Measurements from ENCODE around the gene GPRC5A. TPM values are rescaled to one million over a fixed set of nuclear protein-coding genes. Genes with fewer than 3 reads are reported as not detected.

Gene GPRC5A
- total RNA-seq, 1 donor from 2014 or later = 3.4 TPM

DNA sequence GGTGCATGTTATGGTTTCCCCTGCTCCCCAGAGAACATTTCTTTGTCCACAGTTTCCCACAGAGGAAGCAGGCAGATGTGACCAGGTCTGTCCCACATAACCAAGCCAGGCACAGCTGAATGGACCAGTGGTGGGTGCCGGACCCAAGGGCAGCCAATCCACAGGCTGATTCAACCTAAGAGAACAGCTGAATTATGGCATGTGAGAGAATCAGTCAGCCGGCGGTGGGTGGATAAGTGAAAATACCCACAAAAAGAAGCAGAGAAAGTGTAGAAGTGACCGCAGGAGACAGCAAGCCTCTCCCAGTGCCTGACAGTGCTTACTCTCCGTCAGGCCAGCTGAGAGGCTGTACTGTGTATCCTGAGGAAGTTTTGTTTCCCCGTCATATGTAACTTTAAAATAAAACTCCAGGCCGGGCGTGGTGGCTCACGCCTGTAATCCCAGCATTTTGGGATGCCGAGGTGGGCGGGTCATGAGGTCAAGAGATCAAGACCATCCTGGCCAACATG lies 45.7 kb downstream of the GPRC5A start:
- TF ChIP-seq, protein P1, sequence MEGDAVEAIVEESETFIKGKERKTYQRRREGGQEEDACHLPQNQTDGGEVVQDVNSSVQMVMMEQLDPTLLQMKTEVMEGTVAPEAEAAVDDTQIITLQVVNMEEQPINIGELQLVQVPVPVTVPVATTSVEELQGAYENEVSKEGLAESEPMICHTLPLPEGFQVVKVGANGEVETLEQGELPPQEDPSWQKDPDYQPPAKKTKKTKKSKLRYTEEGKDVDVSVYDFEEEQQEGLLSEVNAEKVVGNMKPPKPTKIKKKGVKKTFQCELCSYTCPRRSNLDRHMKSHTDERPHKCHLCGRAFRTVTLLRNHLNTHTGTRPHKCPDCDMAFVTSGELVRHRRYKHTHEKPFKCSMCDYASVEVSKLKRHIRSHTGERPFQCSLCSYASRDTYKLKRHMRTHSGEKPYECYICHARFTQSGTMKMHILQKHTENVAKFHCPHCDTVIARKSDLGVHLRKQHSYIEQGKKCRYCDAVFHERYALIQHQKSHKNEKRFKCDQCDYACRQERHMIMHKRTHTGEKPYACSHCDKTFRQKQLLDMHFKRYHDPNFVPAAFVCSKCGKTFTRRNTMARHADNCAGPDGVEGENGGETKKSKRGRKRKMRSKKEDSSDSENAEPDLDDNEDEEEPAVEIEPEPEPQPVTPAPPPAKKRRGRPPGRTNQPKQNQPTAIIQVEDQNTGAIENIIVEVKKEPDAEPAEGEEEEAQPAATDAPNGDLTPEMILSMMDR (IDR thresholded peaks at IDR 0.05; ENCODE audit: unreplicated experiment) = no peak
- Mint-ChIP-seq H3K27ac (ENCODE audit: unreplicated experiment) (no peak overlapping the region), H3K4me1 (ENCODE audit: unreplicated experiment) (no peaks in the 10 kb centered on the region), H3K27me3 (ENCODE audit: unreplicated experiment) (no peaks in the 10 kb centered on the region), H3K9me3 (ENCODE audit: unreplicated experiment) (no peaks in the 10 kb centered on the region), H3K36me3 (ENCODE audit: low read depth, unreplicated experiment) (no peaks in the 10 kb centered on the region), H3K4me3 (ENCODE audit: unreplicated experiment) (no peak overlapping the region)
- DNase-seq (ENCODE audit: low spot score) = no peak

DNA sequence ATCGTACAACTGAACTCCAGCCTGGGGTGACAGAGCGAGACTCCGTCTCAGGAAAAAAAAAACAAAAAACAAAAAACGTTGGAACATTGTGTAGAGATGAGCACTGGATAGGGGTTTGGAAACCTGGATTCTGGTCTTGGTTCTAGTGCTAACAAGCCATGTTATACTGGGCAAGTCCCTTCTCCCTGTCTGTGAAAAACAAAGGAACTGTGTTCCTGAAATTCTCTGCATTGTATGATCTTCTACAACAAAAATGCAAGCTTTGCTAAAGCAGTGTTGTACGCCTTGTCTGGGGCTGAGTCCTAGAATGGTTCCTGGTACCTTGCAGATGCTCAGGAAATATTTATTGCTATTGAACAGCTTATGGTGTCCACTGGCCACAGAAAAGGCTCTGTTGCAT lies 47.2 kb downstream of the GPRC5A start:
- Mint-ChIP-seq H3K4me3 (ENCODE audit: unreplicated experiment) (no peak overlapping the region), H3K27me3 (ENCODE audit: unreplicated experiment) (no peaks in the 10 kb centered on the region)

DNA sequence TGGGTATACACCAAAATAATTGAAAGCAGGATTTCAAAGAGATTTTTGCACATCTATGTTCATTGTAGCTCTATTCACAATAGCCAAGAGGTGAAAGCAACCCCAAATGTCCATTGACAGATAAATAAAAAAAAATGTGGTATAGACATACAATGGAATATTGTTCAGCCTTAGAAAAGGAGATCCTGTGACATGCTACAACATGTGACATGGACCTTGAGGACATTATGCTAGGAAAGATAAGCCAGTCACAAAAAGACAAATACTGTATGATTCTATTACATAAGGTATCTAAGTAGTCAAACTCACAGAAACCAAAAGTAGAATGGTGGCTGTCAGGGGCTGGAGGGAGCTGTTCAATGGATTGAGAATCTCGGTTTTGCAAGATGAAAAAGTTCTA lies 48.5 kb downstream of the GPRC5A start:
- Mint-ChIP-seq H3K36me3 (ENCODE audit: low read depth, unreplicated experiment) (no peaks in the 10 kb centered on the region), H3K27ac (ENCODE audit: unreplicated experiment) (no peak overlapping the region), H3K4me1 (ENCODE audit: unreplicated experiment) (no peaks in the 10 kb centered on the region), H3K27me3 (ENCODE audit: unreplicated experiment) (peaks cover under 1% of the 10 kb centered on the region), H3K4me3 (ENCODE audit: unreplicated experiment) (no peak overlapping the region), H3K9me3 (ENCODE audit: unreplicated experiment) (no peaks in the 10 kb centered on the region)
- no peak for DNase-seq (ENCODE audit: low spot score)
- TF ChIP-seq, protein P1 (IDR thresholded peaks at IDR 0.05; ENCODE audit: unreplicated experiment) = no peak

More for the DNA sequence above, 47.2 kb downstream of the GPRC5A start:
- no peak for DNase-seq (ENCODE audit: low spot score)
- no peaks in the 10 kb centered on the region for H3K4me1 Mint-ChIP-seq (ENCODE audit: unreplicated experiment)
- H3K36me3 Mint-ChIP-seq (ENCODE audit: low read depth, unreplicated experiment) = no peaks in the 10 kb centered on the region
- H3K27ac Mint-ChIP-seq (ENCODE audit: unreplicated experiment) = no peak overlapping the region
- TF ChIP-seq, protein P1 (IDR thresholded peaks at IDR 0.05; ENCODE audit: unreplicated experiment) = no peak
- H3K9me3 Mint-ChIP-seq (ENCODE audit: unreplicated experiment) = no peaks in the 10 kb centered on the region

DNA sequence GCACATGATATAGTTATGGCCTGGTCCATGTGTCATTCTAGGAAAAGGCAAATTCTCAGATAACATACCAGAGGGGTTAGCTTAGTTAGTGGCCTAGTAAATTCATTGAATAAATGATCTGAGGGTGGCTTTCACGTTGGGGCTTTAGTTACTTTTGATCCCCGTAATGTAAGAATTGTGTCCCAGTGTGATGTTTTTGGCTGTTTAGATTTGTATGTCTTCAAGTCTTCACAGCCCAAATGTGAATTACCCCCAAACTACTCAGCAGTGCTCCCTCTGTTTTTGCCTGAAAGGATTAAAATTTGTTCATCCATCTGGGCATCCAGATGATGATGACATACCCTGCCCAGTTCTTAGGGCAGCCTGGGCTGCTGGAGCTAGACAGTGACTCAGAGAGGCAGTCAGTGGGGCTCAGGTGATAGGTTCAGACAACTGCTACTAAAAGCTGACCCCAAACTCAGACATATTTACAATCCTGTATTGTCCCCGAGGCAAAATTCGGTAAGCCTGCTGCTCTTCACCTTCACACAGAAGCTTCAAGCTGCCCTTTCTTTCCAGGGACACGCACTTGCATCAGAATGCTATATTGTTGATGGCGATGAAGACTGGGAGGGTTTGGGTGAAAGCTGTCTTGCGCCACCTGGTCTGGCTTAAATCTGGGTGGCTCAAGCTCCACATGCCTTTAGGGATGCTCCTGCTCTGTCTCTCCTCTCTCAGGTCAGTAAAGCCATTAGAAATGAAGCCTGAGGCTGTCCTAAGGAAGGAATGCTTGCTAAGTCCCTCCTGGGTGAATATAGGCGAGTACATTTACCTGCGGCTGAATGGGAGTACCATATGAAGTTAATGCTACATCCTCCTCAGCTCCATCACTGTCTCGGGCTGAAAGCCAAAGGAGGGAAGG lies 50.3 kb downstream of the GPRC5A start:
- H3K4me1 Mint-ChIP-seq (ENCODE audit: unreplicated experiment) = no peaks in the 10 kb centered on the region
- H3K27me3 Mint-ChIP-seq (ENCODE audit: unreplicated experiment) = peaks cover 1% of the 10 kb centered on the region
- no peak overlapping the region for H3K27ac Mint-ChIP-seq (ENCODE audit: unreplicated experiment)
- no peak overlapping the region for H3K4me3 Mint-ChIP-seq (ENCODE audit: unreplicated experiment)
- H3K36me3 Mint-ChIP-seq (ENCODE audit: low read depth, unreplicated experiment) = no peaks in the 10 kb centered on the region
- no peak for DNase-seq (ENCODE audit: low spot score)
- TF ChIP-seq, protein P1 (IDR thresholded peaks at IDR 0.05; ENCODE audit: unreplicated experiment) = no peak
- H3K9me3 Mint-ChIP-seq (ENCODE audit: unreplicated experiment) = no peaks in the 10 kb centered on the region

Measured in endothelial cell (in vitro differentiated cells).